Measurements from ENCODE around the gene UFD1. TPM values are rescaled to one million over a fixed set of nuclear protein-coding genes. Genes with fewer than 3 reads are reported as not detected.
A peak's percentile ranks its signal among the peaks of the same experiment; 100 is the strongest.

The UFD1 gene
- total and polyA plus RNA-seq, 2 of the 4 experiments (the other 2 are of a cell fraction) = 149 to 152 TPM

GRCh38 chr22:19430890-19431541 is 48.0 kb downstream of the UFD1 start:
- H2BK5ac ChIP-seq (ENCODE audit: low read depth, low read length, poor library complexity, severe bottlenecking) = no peak overlapping the region
- POLR2A ChIA-PET (ENCODE audit: unreplicated experiment) = no interaction called here
- peak overlapping the region; percentile 86 for H2AK9ac ChIP-seq (replicated peaks; ENCODE audit: low read depth, low read length, poor library complexity)
- 0 out of 2 replicates have a peak overlapping the region, but pooled peaks have one; percentile 14 for H2AK5ac ChIP-seq (ENCODE audit: low read depth, low read length)
- BruUV-seq (replicated peaks) = no TSS peak
- H2AFZ ChIP-seq (replicated peaks; ENCODE audit: low read length, poor library complexity) = peak overlapping the region; percentile 85
- peak overlapping the region; percentile 54 for H3K27ac ChIP-seq (ENCODE audit: insufficient read depth, low read length)
- H3K4me1 ChIP-seq (ENCODE audit: control insufficient read depth, insufficient read depth, low read length) = peaks cover 3% of the 10 kb centered on the region
- no peak overlapping the region for H2BK15ac ChIP-seq (ENCODE audit: low read depth, low read length)
- H3K9me3 ChIP-seq (ENCODE audit: control insufficient read depth, insufficient read depth, low read length) = no peaks in the 10 kb centered on the region
- peak; percentile 1; the same call in 1 of the 2 replicates for ATAC-seq (ENCODE audit: low read depth)
- peak overlapping the region; percentile 71; the same call in 1 of the 2 replicates for H3K56ac ChIP-seq (ENCODE audit: extremely low read depth, insufficient read depth, low read length)
- H4K20me1 ChIP-seq (ENCODE audit: insufficient read depth, low read length) = peaks cover 35% of the 10 kb centered on the region
- intact Hi-C loops (cut with micrococcal nuclease) (no loop called here), dilution Hi-C loops (cut with HindIII; ENCODE audit: low sequenced_read_pairs, unreplicated experiment) (no loop called here), in situ Hi-C loops (cut with MboI; ENCODE audit: low sequenced_read_pairs) (no loop called here)
- no peak overlapping the region for H4K5ac ChIP-seq (ENCODE audit: low read depth, low read length)
- H3K9me1 ChIP-seq (ENCODE audit: insufficient read depth, low read length) = peaks cover 7% of the 10 kb centered on the region; the same call in 1 of the 2 replicates
- H2BK20ac ChIP-seq (ENCODE audit: low read depth, low read length) = no peak overlapping the region
- TF ChIP-seq RFX5 (IDR thresholded peaks at IDR 0.05; ENCODE audit: low read depth, low read length) (no peak), ELK1 (IDR thresholded peaks at IDR 0.05; ENCODE audit: borderline replicate concordance, low read depth, low read length) (no peak), MXI1 (IDR thresholded peaks at IDR 0.05; ENCODE audit: borderline replicate concordance, low read depth, low read length) (peak; percentile 40; the same call in 1 of the 2 replicates), BHLHE40 (IDR thresholded peaks at IDR 0.05; ENCODE audit: low read depth, low read length) (peak; percentile 49; the same call in 1 of the 2 replicates), FOS (IDR thresholded peaks at IDR 0.05; ENCODE audit: low read depth, low read length) (no peak), NFE2L2 (IDR thresholded peaks at IDR 0.05; ENCODE audit: low read depth, low read length) (no peak), POLR2A (IDR thresholded peaks at IDR 0.05; ENCODE audit: low read depth, low read length) (no peak; the same call in 1 of the 2 replicates), MAZ (IDR thresholded peaks at IDR 0.05; ENCODE audit: borderline replicate concordance, low read depth, low read length) (no peak)
- peak overlapping the region; percentile 81 for H3K4me3 ChIP-seq (ENCODE audit: insufficient read depth, low read depth, low read length)
- H3K4ac ChIP-seq (ENCODE audit: low read depth, low read length) = peak overlapping the region; percentile 15; the same call in 1 of the 2 replicates
- peaks cover 10 to 72% of the 10 kb centered on the region in 2 experiments; a peak in 3 of 4 replicates for H3K79me1 ChIP-seq (ENCODE audit: low read depth in 1 of 2, low read length in 2 of 2)
- peak overlapping the region; percentile 61 for H3K9ac ChIP-seq (ENCODE audit: low read depth, low read length)
- H3K23ac ChIP-seq (ENCODE audit: low read depth, low read length) = peak overlapping the region; percentile 22; the same call in 1 of the 2 replicates
- H3K14ac ChIP-seq (replicated peaks; ENCODE audit: low read depth, low read length) = peak overlapping the region; percentile 7; the same call in 1 of the 2 replicates
- H3K36me3 ChIP-seq (ENCODE audit: control insufficient read depth, insufficient read depth, low read length) = peaks cover 11% of the 10 kb centered on the region
- peak overlapping the region in 1 of 2 experiments; percentile 36; a peak in 1 of 4 replicates for H4K8ac ChIP-seq (ENCODE audit: low read depth in 2 of 2, low read length in 2 of 2)
- WGBS, 2 experiments (ENCODE audit: extremely low coverage in 2 of 2, insufficient read length in 1 of 2) = 1% methylated on average over 38 of the region's 53 CpGs; no CpG with 5 or more reads in 1 of the 2 experiments
- CTCF ChIA-PET = no interaction called here
- H4K91ac ChIP-seq (ENCODE audit: insufficient read depth, low read depth, low read length) = no peak overlapping the region; the same call in 1 of the 2 replicates
- peak overlapping the region; percentile 96 for H3K4me2 ChIP-seq (ENCODE audit: low read depth, low read length)
- DNase-seq = peak; percentile 19
- no peaks in the 10 kb centered on the region for H3K27me3 ChIP-seq (ENCODE audit: control insufficient read depth, insufficient read depth, low read length)
- H3K18ac ChIP-seq (ENCODE audit: low read depth, low read length) = no peak overlapping the region
- no peak overlapping the region for H2BK120ac ChIP-seq (ENCODE audit: low read depth, low read length)
